Esophagus muscularis mucosa (tissue), 4 donors: Measurements from ENCODE around the gene GRAMD4. TPM values are rescaled to one million over a fixed set of nuclear protein-coding genes. Genes with fewer than 3 reads are reported as not detected.

Experiments
- DNase-seq: peaks from one replicate; pipeline ENCODE4 v3.0.0-alpha.2; 2017; ENCODE audit errors: extremely low spot score
- H3K27ac ChIP-seq, 4 donors: fragments of 200-600 bp; sonication (generic); replicated peaks in 1 of 4; 1 replicate in 3 of 4; 2 replicates in 1 of 4; pipeline ENCODE4 v1.5.1; 2016 to 2019; ENCODE audit warnings: mild to moderate bottlenecking in 1 of 4
- H3K27me3 ChIP-seq, 4 donors: fragments of 200-600 bp; sonication (generic); one replicate each; pipeline versions ENCODE4 v1.5.1 to v1.6.0; 2016 to 2019
- H3K36me3 ChIP-seq, 4 donors: fragments of 200-600 bp; sonication (generic); one replicate each; pipeline ENCODE4 v1.5.1; 2016 to 2019
- H3K4me1 ChIP-seq, 4 donors: fragments of 200-600 bp; sonication (generic); one replicate each; pipeline ENCODE4 v1.5.1; 2016 to 2019
- H3K4me3 ChIP-seq, 4 donors: fragments of 200-600 bp; sonication (generic); 1 replicate in 2 of 4; 2 replicates in 2 of 4; pipeline ENCODE4 v1.5.1; 2016 to 2019; ENCODE audit warnings: mild to moderate bottlenecking in 4 of 4, moderate library complexity in 1 of 4
- H3K9me3 ChIP-seq, 4 donors: fragments of 200-600 bp; sonication (generic); 1 replicate in 3 of 4; 2 replicates in 1 of 4; pipeline ENCODE4 v1.5.1; 2016 to 2019
- EP300 ChIP-seq: sonication (generic); formaldehyde crosslinking; IDR thresholded peaks from one replicate; pipeline ENCODE4 v1.6.1; 2017; ENCODE audit warnings: antibody characterized with exemption
- POLR2A ChIP-seq: fragments of 450-650 bp; IDR thresholded peaks from one replicate; pipeline ENCODE4 v1.6.1; 2017; ENCODE audit warnings: antibody characterized with exemption, moderate library complexity, mild to moderate bottlenecking, low read depth
- POLR2AphosphoS5 ChIP-seq, 2 donors: sonication (generic); formaldehyde crosslinking; IDR thresholded peaks; one replicate each; pipeline ENCODE4 v1.6.1; 2017; ENCODE audit warnings: antibody characterized with exemption in 2 of 2
- WGBS: methylation state at CpG from one replicate; pipeline ENCODE4 v1.1.5; 2018; 5-methylcytosine and 5-hydroxymethylcytosine counted together
- intact Hi-C: fragments of 100-400 bp; cut with DNase I; formaldehyde crosslinking; loops from one replicate; pipeline ENCODE4 v1.15.1; 2023
- total RNA-seq, 4 donors: library from RNA; depleted of rRNA; stranded (reverse); fragments of >200 nt; gene quantifications; one replicate each; pipeline versions ENCODE4 v1.1.0 to v1.2.1, GENCODE V29; 2016
- TF ChIP-seq, protein P1 (sequence below), 3 experiments: fragments of 200-600 bp in 2 of 3; fragments of 450-650 bp in 1 of 3; sonication (generic) in 2 of 3; IDR thresholded peaks; one replicate each; pipeline ENCODE4 v1.5.1; 2017 to 2019; ENCODE audit warnings: antibody characterized with exemption in 3 of 3, mild to moderate bottlenecking in 2 of 3, moderate library complexity in 1 of 3

Gene GRAMD4
- total RNA-seq, 4 donors from 2014 or later, result 20.0 to 126 (median 63.8) TPM

DNA sequence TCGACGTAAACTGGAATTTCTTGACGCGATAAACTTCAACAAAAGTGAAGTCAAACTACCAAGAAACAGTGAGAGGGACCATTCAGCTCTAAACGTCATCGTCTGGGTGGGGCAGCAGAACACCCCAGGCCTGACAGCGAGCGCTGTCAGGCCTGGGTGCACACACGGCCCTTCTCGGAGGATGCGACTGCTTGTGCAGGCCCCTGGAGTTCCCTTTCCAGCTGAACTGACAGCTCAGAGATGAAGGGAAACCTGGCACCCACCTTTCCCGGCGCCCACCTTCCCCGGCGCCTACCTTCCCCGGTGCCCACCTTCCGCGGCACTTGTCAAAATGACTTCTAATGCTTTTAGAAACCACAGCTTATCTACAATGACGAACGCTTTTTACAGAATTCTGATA, 70.0 kb downstream of the GRAMD4 start:
- no peaks in the 10 kb centered on the region for H3K27me3 ChIP-seq
- H3K27ac ChIP-seq, result no peak overlapping the region
- WGBS, result 91% methylated on average over 20 of the region's 20 CpGs
- H3K4me1 ChIP-seq, result peaks cover 3 to 34% (median 15%) of the 10 kb centered on the region in 4 donors
- no peaks in the 10 kb centered on the region for H3K9me3 ChIP-seq
- no peak overlapping the region for H3K4me3 ChIP-seq
- TF ChIP-seq POLR2A (no peak), EP300 (no peak), POLR2AphosphoS5 (IDR thresholded peaks at IDR 0.05) (no peak)
- TF ChIP-seq, protein P1, sequence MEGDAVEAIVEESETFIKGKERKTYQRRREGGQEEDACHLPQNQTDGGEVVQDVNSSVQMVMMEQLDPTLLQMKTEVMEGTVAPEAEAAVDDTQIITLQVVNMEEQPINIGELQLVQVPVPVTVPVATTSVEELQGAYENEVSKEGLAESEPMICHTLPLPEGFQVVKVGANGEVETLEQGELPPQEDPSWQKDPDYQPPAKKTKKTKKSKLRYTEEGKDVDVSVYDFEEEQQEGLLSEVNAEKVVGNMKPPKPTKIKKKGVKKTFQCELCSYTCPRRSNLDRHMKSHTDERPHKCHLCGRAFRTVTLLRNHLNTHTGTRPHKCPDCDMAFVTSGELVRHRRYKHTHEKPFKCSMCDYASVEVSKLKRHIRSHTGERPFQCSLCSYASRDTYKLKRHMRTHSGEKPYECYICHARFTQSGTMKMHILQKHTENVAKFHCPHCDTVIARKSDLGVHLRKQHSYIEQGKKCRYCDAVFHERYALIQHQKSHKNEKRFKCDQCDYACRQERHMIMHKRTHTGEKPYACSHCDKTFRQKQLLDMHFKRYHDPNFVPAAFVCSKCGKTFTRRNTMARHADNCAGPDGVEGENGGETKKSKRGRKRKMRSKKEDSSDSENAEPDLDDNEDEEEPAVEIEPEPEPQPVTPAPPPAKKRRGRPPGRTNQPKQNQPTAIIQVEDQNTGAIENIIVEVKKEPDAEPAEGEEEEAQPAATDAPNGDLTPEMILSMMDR (IDR thresholded peaks at IDR 0.05), result no peak
- DNase-seq, result no peak
- H3K36me3 ChIP-seq, result peaks cover 57 to 100% (median 92%) of the 10 kb centered on the region in 4 donors
- intact Hi-C loops, result no loop called here

DNA sequence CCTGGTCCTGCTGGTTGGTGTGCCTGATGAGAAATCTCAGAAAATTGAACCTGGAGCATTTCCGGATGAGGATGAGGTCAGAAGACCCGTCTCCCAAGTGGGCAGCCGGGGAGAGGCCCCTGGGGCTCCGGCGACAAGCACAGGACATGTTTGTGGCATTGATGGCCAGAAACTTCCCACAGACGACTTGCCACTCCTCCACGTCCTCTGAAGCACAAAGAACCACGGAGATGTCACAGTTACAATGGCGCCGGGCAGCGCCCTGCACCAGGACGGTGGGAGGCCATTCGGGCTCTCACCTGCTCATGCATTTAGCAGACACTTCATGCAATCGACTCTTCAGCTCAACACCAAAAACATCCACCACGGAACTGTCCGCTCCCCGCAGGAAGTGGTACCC, 71.4 kb downstream of the GRAMD4 start:
- no peaks in the 10 kb centered on the region for H3K27me3 ChIP-seq
- H3K4me1 ChIP-seq, result peaks cover under 1 to 20% (median 7%) of the 10 kb centered on the region in 4 donors
- 94% methylated on average over 16 of the region's 17 CpGs for WGBS
- H3K4me3 ChIP-seq, result no peak overlapping the region
- DNase-seq, result no peak
- no peak overlapping the region for H3K27ac ChIP-seq
- TF ChIP-seq POLR2A, result no peak
- no peak for TF ChIP-seq EP300
- TF ChIP-seq, protein P1 (IDR thresholded peaks at IDR 0.05), result no peak
- no peak for TF ChIP-seq POLR2AphosphoS5 (IDR thresholded peaks at IDR 0.05)
- H3K36me3 ChIP-seq, result peaks cover 69 to 100% (median 96%) of the 10 kb centered on the region in 4 donors
- intact Hi-C loops, result no loop called here
- no peaks in the 10 kb centered on the region for H3K9me3 ChIP-seq

DNA sequence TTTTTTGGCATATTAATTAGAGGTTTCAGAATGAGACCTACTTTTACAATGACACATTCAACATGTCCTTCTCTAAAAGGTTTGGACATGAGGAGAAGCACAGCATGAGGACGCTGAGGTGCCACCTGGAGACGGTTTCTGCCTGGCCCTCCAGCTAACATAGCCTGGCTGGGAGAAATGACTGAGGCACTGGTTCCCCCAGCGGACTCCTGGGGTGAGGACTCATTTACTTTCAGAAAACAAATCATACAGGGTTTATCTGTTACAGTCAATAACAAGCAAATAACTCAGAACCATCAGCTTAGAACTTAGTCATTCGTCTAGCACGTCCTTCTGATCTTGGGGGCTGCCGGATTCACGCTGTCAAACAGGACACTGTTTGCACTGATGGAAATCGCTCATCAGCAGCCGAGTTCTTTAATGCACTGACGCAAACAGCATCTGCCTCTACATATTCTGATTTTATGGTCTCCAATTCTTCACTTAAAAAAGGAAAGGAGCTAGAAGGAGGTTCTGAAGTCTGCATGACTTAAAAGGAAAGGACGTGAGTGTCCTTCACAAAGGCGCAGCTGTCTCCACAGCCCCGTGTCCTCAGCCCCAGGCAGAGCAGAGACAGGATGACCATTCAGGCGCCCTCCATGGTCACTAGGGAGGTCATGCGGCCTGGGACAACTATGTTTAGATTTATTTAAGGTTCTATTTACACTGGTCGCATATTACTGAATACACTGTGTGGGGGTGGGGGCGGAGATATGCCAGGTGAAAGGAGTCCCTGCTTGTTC, 73.6 kb downstream of the GRAMD4 start:
- TF ChIP-seq EP300 (no peak), POLR2AphosphoS5 (IDR thresholded peaks at IDR 0.05) (no peak), POLR2A (no peak)
- TF ChIP-seq, protein P1 (IDR thresholded peaks at IDR 0.05), result no peak
- H3K36me3 ChIP-seq, result peaks cover 74 to 100% (median 99%) of the 10 kb centered on the region in 4 donors
- H3K27me3 ChIP-seq, result no peaks in the 10 kb centered on the region
- intact Hi-C loops, result no loop called here
- WGBS, result 82% methylated on average over 17 of the region's 17 CpGs
- no peaks in the 10 kb centered on the region for H3K4me1 ChIP-seq
- H3K27ac ChIP-seq, result no peak overlapping the region
- no peak overlapping the region for H3K4me3 ChIP-seq
- no peak for DNase-seq
- no peaks in the 10 kb centered on the region for H3K9me3 ChIP-seq

DNA sequence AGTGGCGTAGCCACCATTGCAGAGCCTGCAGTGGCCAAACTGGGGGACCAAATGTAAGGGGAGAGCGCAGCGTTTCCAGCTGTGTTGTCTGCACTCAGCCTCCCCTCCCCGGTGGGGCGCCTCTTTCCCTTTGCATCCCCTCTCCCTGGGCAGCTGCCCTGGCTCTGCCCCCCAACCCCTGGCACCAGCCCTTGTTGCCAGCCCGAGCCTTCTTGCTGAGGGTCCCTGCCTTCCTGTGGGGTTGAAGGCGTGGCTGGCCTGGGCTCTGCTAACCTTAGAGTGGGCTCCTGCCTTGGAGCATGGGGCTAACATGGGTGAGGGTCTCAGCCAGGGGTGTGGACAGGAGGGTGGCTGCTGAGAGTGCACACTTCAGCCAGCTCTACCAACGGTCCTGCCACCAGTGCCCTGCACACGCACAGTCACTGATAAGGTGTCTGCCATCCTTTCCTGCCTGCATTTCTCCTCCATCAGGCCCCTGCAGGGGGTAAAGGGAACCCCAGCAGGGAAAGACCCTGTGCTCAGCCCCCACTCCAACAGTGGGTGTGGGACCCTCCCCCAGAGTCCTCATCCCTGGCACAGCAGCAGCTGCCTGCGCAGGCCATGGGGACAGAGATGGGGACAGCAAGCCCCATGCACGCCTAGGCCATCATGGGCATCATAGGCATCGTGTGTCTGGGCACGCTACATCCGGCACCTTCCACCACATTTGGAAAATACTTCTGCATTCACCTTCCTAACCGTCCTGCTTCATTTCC, 74.4 kb downstream of the GRAMD4 start:
- Histone ChIP-seq H3K9me3 (no peaks in the 10 kb centered on the region), H3K4me1 (no peaks in the 10 kb centered on the region), H3K36me3 (peaks cover 75 to 100% (median 99%) of the 10 kb centered on the region in 4 donors), H3K4me3 (no peak overlapping the region), H3K27ac (no peak overlapping the region), H3K27me3 (no peaks in the 10 kb centered on the region)
- DNase-seq, result no peak
- 92% methylated on average over 12 of the region's 15 CpGs for WGBS
- TF ChIP-seq EP300 (no peak), POLR2AphosphoS5 (IDR thresholded peaks at IDR 0.05) (no peak), POLR2A (no peak)
- TF ChIP-seq, protein P1 (IDR thresholded peaks at IDR 0.05), result no peak
- intact Hi-C loops, result no loop called here
